GM18507 (cell line): Measurements from ENCODE around the gene FRRS1L.

Experiments
- DNase-seq: peaks from one replicate; pipeline ENCODE4 v3.0.0; 2011; ENCODE audit warnings: low read depth; ENCODE audit not compliant: insufficient read length; ENCODE audit errors: extremely low spot score
- FAIRE-seq: peaks from 2 replicates; lab custom pipeline; 2011; peaks lifted over from hg19 to GRCh38; lab: Jason Lieb, UNC

Gene FRRS1L

DNA sequence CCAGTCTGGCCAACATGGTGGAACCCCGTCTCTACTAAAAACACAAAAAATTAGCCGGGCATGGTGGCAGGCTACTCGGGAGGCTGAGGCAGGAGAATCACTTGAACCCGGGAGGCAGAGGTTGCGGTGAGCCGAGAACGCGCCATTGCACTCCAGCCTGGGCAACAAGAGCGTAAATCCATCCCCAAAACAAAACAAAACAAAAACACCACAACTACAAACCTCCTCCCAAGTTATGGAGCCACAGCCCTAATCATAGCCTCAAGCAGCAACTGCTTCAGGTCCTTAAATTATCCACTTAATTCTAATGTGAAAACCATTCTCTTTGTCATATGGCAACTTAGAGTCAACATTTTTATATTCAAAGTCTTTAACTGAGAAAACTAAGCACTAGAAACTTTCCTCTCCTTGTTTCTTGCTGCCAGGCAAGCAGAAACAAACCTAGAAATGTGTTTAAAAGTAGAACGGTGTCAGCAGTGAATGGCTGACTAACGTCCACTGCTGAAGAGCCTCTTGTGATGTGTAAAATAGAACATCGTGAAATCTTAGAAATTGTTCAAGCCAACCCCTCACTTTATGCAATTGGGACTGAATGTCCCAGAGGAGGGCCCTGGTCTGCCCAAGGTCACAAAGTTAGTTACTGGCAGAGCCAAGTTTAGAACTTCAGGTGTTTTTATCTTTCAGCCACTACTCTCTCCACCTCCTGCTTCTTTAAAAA, 53.0 kb downstream of the FRRS1L start:
- FAIRE-seq (no peak), DNase-seq (no peak)

DNA sequence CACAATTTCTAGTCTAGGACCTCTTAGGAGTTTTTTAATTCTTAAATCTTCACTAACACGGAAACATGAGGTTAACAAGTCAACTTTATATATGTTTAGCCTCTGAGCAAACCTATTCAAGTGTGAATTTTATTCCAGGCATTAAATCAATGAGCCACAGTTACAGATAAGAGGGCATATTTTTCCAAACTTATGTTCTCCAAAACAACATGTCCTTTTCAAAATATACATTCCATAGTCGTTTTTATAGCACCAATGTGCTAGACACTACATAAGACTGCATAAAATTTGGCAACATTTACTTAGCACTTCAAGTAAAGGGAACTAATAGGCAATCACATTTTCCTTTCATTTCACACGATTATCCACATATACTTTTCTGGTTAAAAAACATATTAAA, 53.8 kb downstream of the FRRS1L start:
- no peak for FAIRE-seq

DNA sequence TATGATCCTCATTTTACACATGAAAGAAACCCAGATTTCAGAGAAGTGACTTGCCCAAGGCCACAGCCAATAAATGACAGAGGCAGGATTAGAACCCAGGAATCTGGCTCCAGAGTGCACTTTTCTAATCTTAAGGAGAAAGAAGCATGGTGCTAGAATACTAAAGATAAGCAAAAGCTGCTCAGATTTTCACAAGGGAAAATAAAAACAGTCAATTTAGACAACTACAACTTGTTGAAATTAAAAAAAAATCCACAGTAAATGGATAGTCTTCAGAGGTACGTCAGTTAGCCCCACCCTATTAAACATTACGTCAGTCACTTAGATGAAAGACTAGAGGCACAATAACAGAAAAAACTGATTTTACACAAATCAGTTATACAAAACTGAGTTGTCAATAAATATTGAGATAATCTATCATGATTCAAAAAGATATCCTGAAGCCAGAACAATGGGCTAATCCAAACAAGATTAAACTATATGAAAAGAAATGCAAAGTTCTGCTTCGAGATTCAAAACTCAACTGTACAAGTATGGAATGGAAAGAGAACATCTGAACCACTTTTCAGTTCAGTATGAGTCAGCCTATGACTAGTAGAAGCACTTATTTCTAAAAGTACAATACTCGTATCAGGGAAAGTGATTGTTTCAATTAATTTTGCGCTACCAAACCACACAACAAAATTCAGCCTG, 56.6 kb downstream of the FRRS1L start:
- DNase-seq (no peak), FAIRE-seq (peak; percentile 72)

More for the DNA sequence above, 53.8 kb downstream of the FRRS1L start:
- DNase-seq: no peak

DNA sequence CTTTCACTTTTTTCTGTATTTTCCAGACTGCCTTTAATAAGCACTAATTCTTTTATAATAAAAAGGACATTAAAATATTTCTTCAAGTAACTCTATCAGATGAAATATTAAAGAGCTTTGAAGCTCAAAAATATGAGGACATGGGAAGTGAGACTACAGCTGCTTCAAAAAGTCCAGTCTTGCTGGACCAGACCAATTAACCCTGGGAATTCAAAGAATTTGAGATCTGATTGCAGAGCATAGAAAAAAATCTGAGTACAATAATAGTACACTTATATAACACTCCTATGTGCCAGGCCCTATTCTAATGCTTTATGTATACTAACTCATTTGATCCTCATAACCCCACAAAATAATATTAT, 57.1 kb downstream of the FRRS1L start:
- no peak for FAIRE-seq
- DNase-seq: no peak

DNA sequence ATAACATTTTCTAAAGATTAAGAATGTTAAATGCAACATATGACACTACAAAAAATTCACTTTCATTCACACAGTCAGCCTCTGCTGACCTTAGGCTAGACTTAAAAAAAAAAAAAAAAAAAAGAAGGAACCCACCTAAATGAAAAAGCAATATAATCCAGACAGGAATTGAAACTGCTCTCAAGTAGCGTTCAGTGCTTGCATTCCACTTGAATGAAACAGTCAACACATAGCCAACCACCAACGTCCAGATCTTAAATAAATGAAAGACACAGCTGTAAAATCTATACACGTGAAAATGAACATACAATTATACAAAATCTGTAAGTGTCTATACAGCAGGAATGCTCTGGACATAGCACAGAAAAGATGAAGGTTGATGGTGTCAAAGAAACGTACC, 58.7 kb downstream of the FRRS1L start:
- DNase-seq (no peak), FAIRE-seq (no peak)

DNA sequence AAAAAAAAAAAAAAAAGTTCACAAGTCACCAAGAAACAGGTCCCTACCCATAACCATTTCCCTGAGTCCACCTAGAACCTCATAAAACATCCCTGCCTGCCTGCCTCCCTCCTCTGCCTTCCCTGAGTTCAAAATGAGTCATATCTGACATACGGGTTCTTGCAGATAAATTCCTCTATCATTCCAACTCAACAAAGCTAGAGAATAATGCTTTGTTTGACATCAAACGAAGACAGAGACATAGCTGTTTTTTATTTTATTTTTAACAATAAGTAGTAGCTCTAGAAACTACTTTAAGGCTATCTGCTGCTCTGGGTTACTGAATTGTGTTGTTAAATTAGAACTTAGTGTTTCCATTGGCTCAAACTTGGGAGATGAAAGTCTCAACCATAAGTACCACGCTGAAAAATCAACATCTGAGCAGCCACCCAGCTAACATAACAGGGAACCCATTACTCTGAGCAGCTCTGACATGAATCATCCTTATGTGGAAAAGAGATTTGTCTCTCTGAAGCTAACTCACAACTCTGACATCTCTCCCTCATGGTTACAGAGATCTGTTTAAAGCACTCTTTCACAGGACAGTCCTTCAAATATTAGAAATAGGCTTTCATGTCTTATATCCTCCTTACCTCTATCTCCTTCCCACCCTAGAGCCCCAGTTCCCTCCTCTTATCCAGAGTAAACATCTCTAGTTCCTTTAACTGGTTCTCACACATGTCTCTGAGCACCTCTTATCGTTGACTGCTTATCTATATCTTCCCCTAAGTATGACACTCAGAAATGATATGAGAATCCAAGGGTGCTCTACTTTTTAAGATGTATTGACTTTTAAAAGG, 59.4 kb downstream of the FRRS1L start:
- FAIRE-seq (no peak), DNase-seq (no peak)

DNA sequence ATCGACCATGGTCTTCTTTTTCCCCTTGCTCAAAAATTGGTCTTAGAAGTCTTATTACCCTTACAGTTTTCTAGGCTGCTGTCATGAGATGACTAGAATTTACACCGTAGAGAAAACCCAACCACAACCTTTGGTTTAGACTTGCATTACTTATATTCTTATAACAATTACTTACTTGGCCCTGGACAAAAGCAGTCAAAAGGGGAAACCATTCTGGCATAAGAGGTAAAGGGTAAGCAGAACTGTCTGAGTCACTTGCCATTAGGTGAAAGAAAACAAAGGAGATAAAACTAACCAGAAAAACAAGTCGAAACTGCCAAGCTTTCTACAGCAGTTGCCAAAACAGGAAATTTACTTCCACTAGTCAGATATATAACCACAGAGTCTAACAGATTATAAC, 65.2 kb downstream of the FRRS1L start:
- peak; percentile 59 for FAIRE-seq

DNA sequence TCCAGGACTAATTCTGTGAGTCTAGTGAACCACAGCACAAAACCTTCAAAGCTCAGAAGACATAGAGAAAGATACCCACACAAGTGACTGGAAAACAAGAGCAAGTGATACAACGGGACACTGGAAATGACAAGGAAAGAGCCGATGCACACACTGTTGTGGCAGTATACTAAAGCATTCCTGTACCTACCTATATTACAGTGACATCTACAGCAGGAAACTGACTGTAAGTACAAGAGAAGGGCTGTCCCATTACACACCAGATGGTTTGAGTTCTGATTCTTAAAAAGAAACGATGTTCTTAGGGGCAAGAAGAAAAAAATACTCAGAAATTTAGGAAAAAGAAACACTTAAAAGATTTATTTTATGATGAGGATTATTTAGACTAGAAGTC, 65.8 kb downstream of the FRRS1L start:
- FAIRE-seq: no peak
- no peak for DNase-seq

More for the DNA sequence above, 65.2 kb downstream of the FRRS1L start:
- no peak for DNase-seq

DNA sequence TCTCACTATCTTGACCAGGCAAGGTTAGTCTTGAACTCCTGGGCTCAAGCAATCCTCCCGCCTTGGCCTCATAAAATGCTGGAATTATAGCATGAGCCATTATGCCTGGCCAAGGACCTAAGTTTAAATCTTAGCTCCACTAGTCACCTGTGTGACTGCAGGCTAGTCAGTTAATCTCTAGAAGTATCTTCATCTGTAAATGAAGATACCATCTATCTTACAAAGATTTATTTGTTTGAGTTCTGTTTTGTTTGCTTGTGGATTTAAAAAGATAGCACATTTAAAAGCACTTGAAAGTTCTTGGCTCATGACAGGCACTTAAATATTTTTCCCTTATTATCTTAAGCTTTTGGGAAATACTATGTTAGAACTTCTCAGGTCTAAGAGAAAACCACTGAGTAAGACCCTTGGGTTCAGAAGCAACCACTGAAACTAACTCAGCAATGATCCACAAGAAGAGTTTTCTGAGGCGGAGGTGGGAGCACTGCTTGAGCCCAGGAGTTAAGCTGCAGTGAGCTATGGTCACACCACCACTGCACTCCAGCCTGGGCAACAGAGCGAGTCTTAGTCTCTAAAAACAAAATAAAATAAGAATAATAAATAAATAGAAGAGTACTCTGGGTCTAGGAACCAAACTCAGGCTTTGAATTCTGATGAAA, 66.4 kb downstream of the FRRS1L start:
- FAIRE-seq (no peak), DNase-seq (no peak)

DNA sequence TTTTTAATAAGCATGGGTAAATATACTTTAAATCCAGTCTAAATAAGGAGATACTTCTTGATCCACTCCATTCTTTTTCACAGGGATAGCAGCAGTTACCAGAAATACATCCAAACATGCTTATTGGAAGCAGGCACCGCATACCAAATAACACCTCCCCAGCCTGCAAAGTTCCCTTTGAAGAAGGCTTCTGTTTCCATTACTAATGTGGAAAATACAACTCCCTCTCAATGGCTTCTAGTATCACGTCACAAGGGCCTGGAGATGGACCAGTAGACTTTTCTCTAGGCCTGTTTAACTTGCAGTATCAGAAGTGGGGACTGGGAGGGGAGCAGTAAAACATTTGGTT, 68.1 kb downstream of the FRRS1L start:
- DNase-seq (no peak), FAIRE-seq (no peak)

DNA sequence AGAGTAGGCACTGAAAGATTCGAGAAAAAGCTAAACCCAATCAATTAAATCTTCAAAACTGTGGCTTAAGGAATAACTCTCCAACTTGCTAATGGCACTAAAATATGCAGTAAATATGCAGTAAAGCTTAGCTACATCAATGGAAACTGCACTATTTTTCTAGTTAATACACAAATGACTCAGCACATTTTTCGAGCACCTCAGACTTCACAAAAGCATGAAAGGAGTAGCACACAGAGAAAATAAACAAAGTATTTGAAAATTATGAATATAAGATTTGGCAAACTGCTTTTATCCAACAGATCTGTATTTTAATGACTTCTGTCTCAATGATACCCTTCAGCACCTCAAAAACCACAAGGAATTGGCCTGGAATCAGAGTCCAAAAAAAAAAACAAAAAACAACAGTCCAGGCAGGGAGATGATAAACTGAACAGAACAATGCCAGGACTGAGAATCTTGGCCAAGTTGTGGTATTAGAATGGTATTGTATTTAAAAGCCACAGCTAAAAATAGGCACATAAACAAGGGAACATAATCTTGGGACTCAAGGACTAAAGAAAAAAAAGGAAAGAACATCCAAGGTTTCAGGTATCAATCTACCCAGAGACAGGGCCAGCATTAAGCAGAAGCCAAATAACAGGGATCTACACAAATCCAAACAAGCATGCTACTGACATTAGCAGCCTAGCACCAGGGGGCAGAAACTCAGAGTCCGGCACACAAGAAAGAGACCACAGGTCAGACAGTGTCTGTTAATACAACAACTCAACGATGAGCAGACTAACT, 68.7 kb downstream of the FRRS1L start:
- FAIRE-seq (no peak), DNase-seq (no peak)

DNA sequence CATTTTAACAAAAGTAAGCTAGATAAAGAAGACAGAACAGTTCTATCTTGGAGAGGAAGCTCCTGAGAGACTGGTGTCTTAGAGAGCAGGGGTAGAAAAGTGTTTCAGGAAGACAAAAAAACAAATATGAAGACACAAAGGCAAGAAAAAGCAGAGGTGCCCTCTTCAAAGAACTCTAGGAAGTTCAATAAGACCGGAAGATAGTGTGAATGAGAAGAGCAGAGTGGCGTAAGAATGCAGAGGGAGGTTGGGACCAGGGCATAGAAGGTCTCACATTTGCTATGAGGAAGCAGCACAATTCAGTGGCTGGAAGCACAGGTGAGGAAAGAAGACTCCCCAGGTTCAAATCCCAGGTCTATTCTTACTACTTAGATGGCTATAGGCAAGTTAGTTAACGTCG, 69.9 kb downstream of the FRRS1L start:
- DNase-seq (no peak), FAIRE-seq (no peak)

DNA sequence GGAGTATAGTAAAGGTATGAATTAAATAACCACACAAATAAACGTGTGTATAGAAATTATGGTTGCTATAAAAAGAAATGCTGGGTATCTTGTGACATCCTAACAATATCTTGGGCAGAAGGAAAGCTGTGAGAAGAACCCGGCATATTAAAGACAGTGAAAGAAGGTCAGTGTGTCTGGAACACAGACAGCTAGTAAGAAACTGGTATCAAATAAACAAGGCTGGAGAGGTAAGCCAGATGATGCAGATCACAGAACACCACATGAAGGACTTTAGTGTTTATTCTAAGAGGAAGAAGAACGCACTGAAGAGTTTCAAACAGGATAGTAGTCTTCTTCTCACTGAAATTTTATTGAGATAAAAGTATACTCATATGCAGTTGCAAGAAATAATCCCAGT, 71.7 kb downstream of the FRRS1L start:
- no peak for FAIRE-seq
- no peak for DNase-seq

DNA sequence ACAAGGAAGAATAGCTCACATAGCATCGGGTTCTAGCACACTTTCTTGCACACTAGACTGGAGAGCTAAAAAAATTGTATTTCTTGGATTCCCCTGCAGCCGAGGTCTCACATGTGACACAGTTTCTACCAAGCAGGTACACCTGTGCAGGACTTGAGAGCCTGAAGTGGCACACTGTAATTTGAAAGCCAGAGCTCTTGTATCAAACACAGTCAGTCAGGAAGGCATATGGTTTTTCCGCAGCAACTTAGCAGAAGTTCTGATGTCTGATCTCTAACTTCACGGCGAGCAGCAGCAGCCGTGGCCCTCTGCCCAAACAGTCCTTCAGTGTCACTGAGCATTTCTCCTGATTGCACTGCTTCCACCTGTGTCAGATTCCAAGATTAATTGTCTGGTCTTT, 72.8 kb downstream of the FRRS1L start:
- DNase-seq (no peak), FAIRE-seq (no peak)

DNA sequence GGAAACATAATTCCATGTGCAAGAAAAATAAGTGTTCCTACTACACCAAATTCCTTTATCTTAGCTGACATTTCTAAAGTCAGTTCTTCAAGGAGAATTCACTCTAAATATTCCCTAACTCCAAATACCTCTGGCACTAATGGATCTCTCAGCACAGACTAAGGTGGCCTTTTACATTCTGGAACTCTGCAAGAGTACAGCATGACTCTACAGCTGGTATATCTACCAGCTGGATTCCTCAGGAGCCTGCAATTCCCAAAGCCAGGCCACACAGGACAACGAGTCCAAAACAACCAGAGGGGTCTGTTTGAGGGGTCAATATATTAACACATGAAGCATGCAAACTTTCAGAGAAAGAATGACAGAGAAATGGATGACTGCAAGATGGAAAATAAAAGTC, 74.5 kb downstream of the FRRS1L start:
- no peak for FAIRE-seq
- no peak for DNase-seq

DNA sequence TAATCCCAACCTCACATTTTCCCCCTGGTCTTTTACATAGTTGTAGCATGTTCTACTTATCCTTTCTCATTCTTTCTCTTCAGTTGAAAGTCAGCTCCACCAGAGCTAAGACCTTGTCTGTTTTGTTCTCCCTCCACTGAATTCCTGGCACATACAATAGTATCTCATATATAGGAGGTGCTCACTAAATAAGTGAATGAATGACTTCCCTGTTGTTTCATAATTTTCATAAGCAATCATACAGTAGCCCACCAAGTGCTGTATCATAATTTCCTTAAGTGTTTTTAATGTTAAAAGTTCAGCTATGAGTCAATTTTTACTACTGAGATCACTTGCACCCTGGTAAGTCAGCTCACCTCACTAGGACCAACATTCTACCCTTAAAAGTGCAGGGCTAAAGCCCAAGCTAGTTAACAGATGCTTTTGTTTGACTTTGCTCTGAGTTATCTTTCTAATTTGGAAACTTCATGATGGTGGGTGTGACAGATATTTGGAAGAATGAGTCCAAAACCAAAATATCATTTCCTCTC, 74.9 kb downstream of the FRRS1L start:
- no peak for DNase-seq
- FAIRE-seq: no peak

DNA sequence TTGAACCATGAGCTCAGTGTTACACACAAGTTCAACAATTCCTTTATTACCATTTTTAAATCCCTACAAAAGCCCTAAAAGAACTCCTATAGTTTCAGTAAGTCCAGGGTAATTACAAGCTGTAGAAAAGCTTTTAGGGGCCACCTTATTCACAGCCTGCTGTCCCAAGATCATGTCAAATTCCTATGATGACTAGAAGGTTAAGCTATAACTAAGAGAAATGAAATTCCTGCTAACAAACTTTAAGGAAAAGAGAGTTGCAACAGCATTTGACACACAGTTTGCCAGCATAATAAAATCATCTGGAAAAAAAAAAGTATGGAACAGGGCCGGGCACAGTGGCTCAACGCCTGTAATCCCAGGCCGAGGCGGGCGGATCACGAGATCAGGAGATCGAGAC, 78.8 kb downstream of the FRRS1L start:
- no peak for FAIRE-seq
- DNase-seq: no peak

DNA sequence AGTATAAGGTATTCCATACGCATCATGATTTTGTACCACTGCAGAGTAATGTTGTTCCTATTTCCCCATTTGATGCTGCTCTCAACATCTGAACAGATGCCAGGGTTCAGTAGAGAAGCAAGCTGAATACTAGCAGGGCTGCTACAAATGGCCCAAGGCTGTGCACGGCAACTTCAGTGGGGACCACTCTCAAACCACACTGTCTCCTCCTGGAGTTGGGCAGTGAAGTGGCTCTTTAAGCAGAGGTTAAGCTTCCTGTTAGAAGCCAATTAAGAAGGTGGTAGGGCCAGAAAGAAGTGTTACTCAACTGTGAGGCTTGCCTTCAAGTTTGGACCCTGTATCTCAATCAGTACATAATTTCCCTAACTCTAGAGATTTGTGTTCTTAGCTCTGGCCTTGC, 79.3 kb downstream of the FRRS1L start:
- FAIRE-seq (no peak), DNase-seq (no peak)

DNA sequence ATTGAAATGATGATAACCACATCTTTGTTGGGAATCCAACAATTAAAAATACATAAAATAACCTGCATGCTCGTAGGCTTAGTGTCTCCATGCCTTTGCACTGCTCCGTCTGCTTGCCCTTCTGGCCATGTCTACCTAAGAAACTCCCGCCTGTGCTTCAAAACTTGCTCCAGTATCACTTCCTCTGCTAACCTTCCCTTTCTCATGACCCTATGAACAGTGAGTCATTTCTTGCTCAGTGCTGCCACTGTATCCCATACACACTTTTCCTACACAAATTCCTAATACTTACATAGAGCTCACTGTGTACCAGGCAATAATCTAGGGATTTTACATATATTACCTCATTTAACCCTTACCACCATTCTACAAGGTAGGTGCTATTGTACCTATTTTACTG, 80.8 kb downstream of the FRRS1L start:
- DNase-seq (no peak), FAIRE-seq (peak; percentile 72)
